GM18507 (cell line): ENCODE measurements around the gene SLC25A52.

Experiments
- DNase-seq: peaks from one replicate; pipeline ENCODE4 v3.0.0; 2011; ENCODE audit warnings: low read depth; ENCODE audit not compliant: insufficient read length; ENCODE audit errors: extremely low spot score
- FAIRE-seq: peaks from 2 replicates; lab custom pipeline; 2011; peaks lifted over from hg19 to GRCh38; lab: Jason Lieb, UNC

The SLC25A52 gene

GRCh38 chr18:31710826-31711225, 49.9 kb downstream of the SLC25A52 start:
- no peak for FAIRE-seq
- no peak for DNase-seq
